ENCODE measurements around the gene KNTC1.

DNA sequence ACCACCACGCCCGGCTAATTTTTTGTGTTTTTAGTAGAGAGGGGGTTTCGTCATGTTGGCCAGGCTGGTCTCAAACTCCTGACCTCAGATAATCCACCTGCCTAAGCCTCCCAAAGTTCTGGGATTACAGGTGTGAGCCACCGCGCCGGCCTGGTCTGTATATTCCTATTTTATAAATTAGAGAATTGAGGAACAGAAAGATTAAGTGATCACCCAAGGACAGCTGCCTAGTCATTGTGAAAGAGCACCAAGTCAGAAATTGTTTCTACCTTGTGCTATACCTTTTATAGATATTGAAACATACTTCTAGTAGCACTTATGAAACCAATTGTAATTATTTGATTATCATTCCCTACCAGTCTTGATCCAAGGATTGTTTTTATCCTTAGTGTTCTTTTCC lies 1.9 kb downstream of the KNTC1 start:
- TF ChIP-seq POLR2A (IDR thresholded peaks at IDR 0.05) = no peak
- TF ChIP-seq, protein P1, sequence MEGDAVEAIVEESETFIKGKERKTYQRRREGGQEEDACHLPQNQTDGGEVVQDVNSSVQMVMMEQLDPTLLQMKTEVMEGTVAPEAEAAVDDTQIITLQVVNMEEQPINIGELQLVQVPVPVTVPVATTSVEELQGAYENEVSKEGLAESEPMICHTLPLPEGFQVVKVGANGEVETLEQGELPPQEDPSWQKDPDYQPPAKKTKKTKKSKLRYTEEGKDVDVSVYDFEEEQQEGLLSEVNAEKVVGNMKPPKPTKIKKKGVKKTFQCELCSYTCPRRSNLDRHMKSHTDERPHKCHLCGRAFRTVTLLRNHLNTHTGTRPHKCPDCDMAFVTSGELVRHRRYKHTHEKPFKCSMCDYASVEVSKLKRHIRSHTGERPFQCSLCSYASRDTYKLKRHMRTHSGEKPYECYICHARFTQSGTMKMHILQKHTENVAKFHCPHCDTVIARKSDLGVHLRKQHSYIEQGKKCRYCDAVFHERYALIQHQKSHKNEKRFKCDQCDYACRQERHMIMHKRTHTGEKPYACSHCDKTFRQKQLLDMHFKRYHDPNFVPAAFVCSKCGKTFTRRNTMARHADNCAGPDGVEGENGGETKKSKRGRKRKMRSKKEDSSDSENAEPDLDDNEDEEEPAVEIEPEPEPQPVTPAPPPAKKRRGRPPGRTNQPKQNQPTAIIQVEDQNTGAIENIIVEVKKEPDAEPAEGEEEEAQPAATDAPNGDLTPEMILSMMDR (IDR thresholded peaks at IDR 0.05) = no peak
